ENCODE measurements around the gene SPEM2. TPM values are rescaled to one million over a fixed set of nuclear protein-coding genes. Genes with fewer than 3 reads are reported as not detected.

The SPEM2 gene
- total and polyA plus RNA-seq, 2 of the 4 experiments (the other 2 are of a cell fraction): not detected

DNA sequence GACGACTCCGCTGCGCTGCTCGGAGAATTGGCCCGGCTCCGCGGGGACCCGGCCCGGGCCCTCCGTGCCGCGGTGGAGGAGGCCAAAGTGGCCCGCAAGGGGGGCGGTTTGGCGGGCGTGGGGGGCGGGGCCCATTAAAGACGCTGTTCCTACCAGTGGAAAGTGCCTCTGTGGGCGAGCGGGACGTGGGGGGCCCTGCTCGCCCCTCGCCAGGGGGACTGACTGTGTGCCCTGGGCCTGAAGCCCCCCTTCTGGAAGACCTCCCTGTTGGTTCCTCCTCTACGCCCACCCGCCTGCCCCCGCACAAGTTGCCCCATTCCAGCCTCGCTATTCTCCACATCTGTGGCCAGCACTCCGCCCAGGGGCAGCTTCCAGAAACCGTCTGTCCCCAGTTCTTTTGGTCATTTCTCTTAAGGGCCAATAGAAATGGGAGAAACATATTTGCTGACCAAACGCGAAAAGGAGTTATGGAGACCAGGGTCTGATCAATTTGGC is 12.0 kb downstream of the SPEM2 start (continued):
- TF ChIP-seq, protein P1, sequence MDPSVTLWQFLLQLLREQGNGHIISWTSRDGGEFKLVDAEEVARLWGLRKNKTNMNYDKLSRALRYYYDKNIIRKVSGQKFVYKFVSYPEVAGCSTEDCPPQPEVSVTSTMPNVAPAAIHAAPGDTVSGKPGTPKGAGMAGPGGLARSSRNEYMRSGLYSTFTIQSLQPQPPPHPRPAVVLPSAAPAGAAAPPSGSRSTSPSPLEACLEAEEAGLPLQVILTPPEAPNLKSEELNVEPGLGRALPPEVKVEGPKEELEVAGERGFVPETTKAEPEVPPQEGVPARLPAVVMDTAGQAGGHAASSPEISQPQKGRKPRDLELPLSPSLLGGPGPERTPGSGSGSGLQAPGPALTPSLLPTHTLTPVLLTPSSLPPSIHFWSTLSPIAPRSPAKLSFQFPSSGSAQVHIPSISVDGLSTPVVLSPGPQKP (IDR thresholded peaks at IDR 0.05; ENCODE audit: borderline replicate concordance, low read depth, low read length): no peak
- TF ChIP-seq SMC3 (IDR thresholded peaks at IDR 0.05; ENCODE audit: low read depth, low read length) (no peak), MAFK (IDR thresholded peaks at IDR 0.05; ENCODE audit: low read depth, low read length) (no peak), MXI1 (IDR thresholded peaks at IDR 0.05; ENCODE audit: borderline replicate concordance, low read depth, low read length) (no peak), NFE2L2 (IDR thresholded peaks at IDR 0.05; ENCODE audit: low read depth, low read length) (no peak), RFX5 (IDR thresholded peaks at IDR 0.05; ENCODE audit: low read depth, low read length) (no peak)
